Uterus (tissue), 4 donors: ENCODE data around the gene ACOXL. TPM values are rescaled to one million over a fixed set of nuclear protein-coding genes. Genes with fewer than 3 reads are reported as not detected.

Experiments used
- DNase-seq, 2 donors: peaks; one replicate each; pipeline ENCODE4 v3.0.0-alpha.2; 2019 to 2020
- H3K27ac ChIP-seq, 2 donors: fragments of 200-600 bp; sonication (generic); 1 replicate in 1 of 2; 2 replicates in 1 of 2; pipeline ENCODE4 v1.5.1; 2016 to 2018
- H3K27me3 ChIP-seq, 2 donors: fragments of 200-600 bp; sonication (generic); one replicate each; pipeline ENCODE4 v1.5.1; 2018 to 2019; ENCODE audit warnings: control low read depth in 1 of 2
- H3K36me3 ChIP-seq, 2 donors: fragments of 200-600 bp; sonication (generic); one replicate each; pipeline ENCODE4 v1.5.1; 2019; ENCODE audit warnings: control low read depth in 1 of 2
- H3K4me1 ChIP-seq, 2 donors: fragments of 200-600 bp; sonication (generic); one replicate each; pipeline ENCODE4 v1.5.1; 2018 to 2019; ENCODE audit warnings: control low read depth in 1 of 2
- H3K4me3 ChIP-seq, 2 donors: fragments of 200-600 bp; sonication (generic); 1 replicate in 1 of 2; 2 replicates in 1 of 2; pipeline ENCODE4 v1.5.1; 2018 to 2019; ENCODE audit warnings: mild to moderate bottlenecking in 1 of 2
- H3K9me3 ChIP-seq, 2 donors: fragments of 200-600 bp; sonication (generic); one replicate each; pipeline ENCODE4 v1.5.1; 2019; ENCODE audit warnings: control low read depth in 1 of 2
- CTCF ChIP-seq, 4 experiments: fragments of 200-600 bp in 2 of 4; fragments of 450-650 bp in 2 of 4; sonication (generic) in 2 of 4; IDR thresholded peaks; one replicate each; pipeline ENCODE4 v1.5.1; 2016 to 2019; ENCODE audit warnings: antibody characterized with exemption in 4 of 4, mild to moderate bottlenecking in 2 of 4, moderate library complexity in 1 of 4
- POLR2A ChIP-seq, 2 donors: fragments of 450-650 bp; IDR thresholded peaks; one replicate each; pipeline ENCODE4 v1.6.1; 2016; ENCODE audit warnings: antibody characterized with exemption in 2 of 2, mild to moderate bottlenecking in 1 of 2, moderate library complexity in 1 of 2
- intact Hi-C: fragments of 100-400 bp; cut with DNase I; formaldehyde crosslinking; loops from one replicate; pipeline ENCODE4 v1.15.1; 2023; ENCODE audit warnings: low total_unique reads
- total RNA-seq, 4 donors: library from RNA; depleted of rRNA in 3 of 4; stranded (reverse); fragments of >200 nt in 3 of 4; gene quantifications; one replicate each; pipeline versions ENCODE4 v1.1.0 to v1.2.4, GENCODE V29; 2014 to 2023
- donor health status: DM: yes; HTN: yes; CAD: no.

ACOXL gene
- total RNA-seq, 4 donors from 2014 or later, result 0.18 to 0.41 TPM; not detected in 2

GRCh38 chr2:111113838-111114237 lies 381.5 kb downstream of the ACOXL start:
- no peaks in the 10 kb centered on the region for H3K27me3 ChIP-seq
- DNase-seq, result no peak
- no peak overlapping the region for H3K27ac ChIP-seq
- H3K9me3 ChIP-seq, result no peaks in the 10 kb centered on the region
- no peak overlapping the region for H3K4me3 ChIP-seq
- H3K4me1 ChIP-seq, result no peaks in the 10 kb centered on the region
- intact Hi-C loops, result no loop called here
- TF ChIP-seq POLR2A (IDR thresholded peaks at IDR 0.05) (no peak), CTCF (IDR thresholded peaks at IDR 0.05) (no peak)
- no peaks in the 10 kb centered on the region for H3K36me3 ChIP-seq

GRCh38 chr2:111116011-111116746 lies 383.8 kb downstream of the ACOXL start:
- Histone ChIP-seq H3K4me1 (peaks cover 0 to 4% of the 10 kb centered on the region in 2 donors), H3K4me3 (no peak overlapping the region), H3K9me3 (no peaks in the 10 kb centered on the region), H3K27ac (no peak overlapping the region), H3K27me3 (no peaks in the 10 kb centered on the region), H3K36me3 (no peaks in the 10 kb centered on the region)
- intact Hi-C loops, result no loop called here
- no peak for DNase-seq
- TF ChIP-seq CTCF (IDR thresholded peaks at IDR 0.05) (no peak), POLR2A (IDR thresholded peaks at IDR 0.05) (no peak)

- Histone ChIP-seq H3K4me3 (peak overlapping the region; percentile 15 to 34), H3K27me3 (no peaks in the 10 kb centered on the region), H3K4me1 (peaks cover 0 to 4% of the 10 kb centered on the region in 2 donors), H3K27ac (no peak overlapping the region), H3K36me3 (no peaks in the 10 kb centered on the region), H3K9me3 (no peaks in the 10 kb centered on the region)
- intact Hi-C loops, result no loop called here
- TF ChIP-seq POLR2A (IDR thresholded peaks at IDR 0.05) (no peak), CTCF (IDR thresholded peaks at IDR 0.05) (peak; percentile 88 to 92 (median 90))
- DNase-seq, result peak; percentile 71
Measured at GRCh38 chr2:111116843-111117597, 384.6 kb downstream of the ACOXL start.

GRCh38 chr2:111117598-111118480 lies 385.5 kb downstream of the ACOXL start:
- no peaks in the 10 kb centered on the region for H3K36me3 ChIP-seq
- no peaks in the 10 kb centered on the region for H3K9me3 ChIP-seq
- H3K27ac ChIP-seq, result peak overlapping the region in 1 of 2 donors; percentile 13
- H3K27me3 ChIP-seq, result no peaks in the 10 kb centered on the region
- intact Hi-C loops, result no loop called here
- H3K4me1 ChIP-seq, result peaks cover 0 to 4% of the 10 kb centered on the region in 2 donors
- peak overlapping the region; percentile 15 to 34 for H3K4me3 ChIP-seq
- peak; percentile 29 to 43 for DNase-seq
- TF ChIP-seq POLR2A (IDR thresholded peaks at IDR 0.05) (no peak), CTCF (IDR thresholded peaks at IDR 0.05) (no peak)
